Spinal cord (tissue), 10 donors: Measurements from ENCODE around the gene ADAM19. TPM values are rescaled to one million over a fixed set of nuclear protein-coding genes. Genes with fewer than 3 reads are reported as not detected.

ENCODE experiments used
- DNase-seq, 6 donors: peaks; one replicate each; pipeline versions ENCODE4 v3.0.0 to v3.0.0-alpha.2; 2013 to 2015; ENCODE audit warnings: low spot score in 6 of 6, low read depth in 4 of 6
- H3K27ac ChIP-seq: one replicate; pipeline ENCODE4 v1.5.1; 2013; ENCODE audit warnings: low read depth, low read length, control low read depth
- H3K27me3 ChIP-seq: one replicate; pipeline ENCODE4 v1.6.1; 2013; ENCODE audit warnings: low read length; ENCODE audit not compliant: control insufficient read depth, insufficient read depth
- H3K36me3 ChIP-seq: one replicate; pipeline ENCODE4 v1.6.1; 2013; ENCODE audit warnings: low read length; ENCODE audit not compliant: control insufficient read depth, insufficient read depth
- H3K4me1 ChIP-seq: one replicate; pipeline ENCODE4 v1.6.1; 2013; ENCODE audit warnings: low read length; ENCODE audit not compliant: control insufficient read depth, insufficient read depth
- H3K4me3 ChIP-seq: one replicate; pipeline ENCODE4 v1.5.1; 2013; ENCODE audit warnings: low read depth, low read length, control low read depth
- H3K9me3 ChIP-seq: one replicate; pipeline ENCODE4 v1.6.1; 2013; ENCODE audit warnings: low read length; ENCODE audit not compliant: control insufficient read depth, insufficient read depth
- WGBS: methylation state at CpG from one replicate; pipeline ENCODE4 v1.1.5; 2013; ENCODE audit warnings: missing lambda C conversion rate; ENCODE audit not compliant: insufficient coverage; 5-methylcytosine and 5-hydroxymethylcytosine counted together
- long read RNA-seq, 4 donors: transcript quantifications; one replicate each; lab custom pipeline, GENCODE V29; 2026
- polyA plus RNA-seq, 2 donors: library from polyadenylated mRNA; unstranded; fragments of 120-200 nt; gene quantifications; one replicate each; pipeline ENCODE4 v1.2.1, GENCODE V29; 2013; ENCODE audit not compliant: insufficient read length in 2 of 2
- total RNA-seq, 2 donors: library from RNA; depleted of rRNA in 1 of 2; stranded (reverse); fragments of 120-200 nt in 1 of 2; fragments of >200 nt in 1 of 2; gene quantifications; one replicate each; pipeline versions ENCODE4 v1.2.3 to v1.2.4, GENCODE V29; 2013 to 2014
- donor health status: healthy.

The ADAM19 gene
- total RNA-seq (10 to 100 TPM; 11.7 to 16.2 TPM), polyA plus RNA-seq (10 to 100 TPM; 15.8 TPM)
- long read RNA-seq, donor 1: 0 reads
- long read RNA-seq, donor 2: 0 reads
- long read RNA-seq, donor 3, full-length matches to known transcripts: 1 of 1 reads
- long read RNA-seq, donor 3, partial matches to known transcripts: 0 of 1 reads
- long read RNA-seq, donor 3, other reads (novel, unspliced or antisense): 0 of 1 reads
- long read RNA-seq, donor 4: 0 reads

- DNase-seq: peak in 3 of 6 donors; percentile 33 to 87 (median 42)
- Histone ChIP-seq H3K4me3 (peak within 1 kb of the TSS; percentile 74), H3K27ac (peak within 1 kb of the TSS; percentile 51), H3K4me1 (peaks cover 22% of the 10 kb centered on the region), H3K9me3 (no peaks in the 10 kb centered on the region), H3K36me3 (no peaks in the 10 kb centered on the region), H3K27me3 (peaks cover 10% of the 10 kb centered on the region)
- whole genome bisulfite sequencing: under 1% methylated on average over 58 of the region's 63 CpGs
Observed at GRCh38 chr5:157575381-157576020, at the start of gene ADAM19. Gene ADAM19, minus strand, starts transcription at chr5:157575775. Its CDS starts 79 bp downstream, at chr5:157575696.

GRCh38 chr5:157624144-157624543 is 48.6 kb upstream of the ADAM19 start:
- no CpG with 5 or more reads among the region's 2 CpGs for WGBS
- Histone ChIP-seq H3K36me3 (no peaks in the 10 kb centered on the region), H3K27me3 (no peaks in the 10 kb centered on the region), H3K27ac (no peak overlapping the region), H3K4me3 (no peak overlapping the region), H3K4me1 (no peaks in the 10 kb centered on the region), H3K9me3 (no peaks in the 10 kb centered on the region)
- DNase-seq: no peak

GRCh38 chr5:157620776-157621175 is 45.2 kb upstream of the ADAM19 start:
- H3K27me3 ChIP-seq: no peaks in the 10 kb centered on the region
- H3K4me3 ChIP-seq: no peak overlapping the region
- no peak overlapping the region for H3K27ac ChIP-seq
- peak in 1 of 6 donors; percentile 48 for DNase-seq
- H3K36me3 ChIP-seq: no peaks in the 10 kb centered on the region
- H3K9me3 ChIP-seq: no peaks in the 10 kb centered on the region
- no peaks in the 10 kb centered on the region for H3K4me1 ChIP-seq

- Histone ChIP-seq H3K36me3 (no peaks in the 10 kb centered on the region), H3K27me3 (no peaks in the 10 kb centered on the region), H3K9me3 (no peaks in the 10 kb centered on the region), H3K4me3 (no peak overlapping the region), H3K27ac (no peak overlapping the region), H3K4me1 (no peaks in the 10 kb centered on the region)
- 87% methylated on average over 8 of the region's 8 CpGs for WGBS
- no peak for DNase-seq
Observed at GRCh38 chr5:157618191-157618765, 42.7 kb upstream of the ADAM19 start.

GRCh38 chr5:157616785-157617184 is 41.2 kb upstream of the ADAM19 start:
- Histone ChIP-seq H3K9me3 (no peaks in the 10 kb centered on the region), H3K27me3 (no peaks in the 10 kb centered on the region), H3K4me1 (peaks cover 4% of the 10 kb centered on the region), H3K27ac (no peak overlapping the region), H3K36me3 (no peaks in the 10 kb centered on the region), H3K4me3 (no peak overlapping the region)
- WGBS: 67% methylated on average over 3 of the region's 4 CpGs
- DNase-seq: no peak

- Histone ChIP-seq H3K9me3 (no peaks in the 10 kb centered on the region), H3K36me3 (no peaks in the 10 kb centered on the region), H3K27ac (no peak overlapping the region), H3K4me3 (no peak overlapping the region), H3K27me3 (no peaks in the 10 kb centered on the region), H3K4me1 (peaks cover 4% of the 10 kb centered on the region)
- DNase-seq: no peak
- WGBS: 87% methylated on average over 9 of the region's 11 CpGs
Observed at GRCh38 chr5:157613385-157614245, 38.0 kb upstream of the ADAM19 start.

- Histone ChIP-seq H3K9me3 (no peaks in the 10 kb centered on the region), H3K27me3 (no peaks in the 10 kb centered on the region), H3K4me3 (no peak overlapping the region), H3K4me1 (peaks cover 4% of the 10 kb centered on the region), H3K27ac (no peak overlapping the region), H3K36me3 (no peaks in the 10 kb centered on the region)
- no peak for DNase-seq
- WGBS: 88% methylated on average over 3 of the region's 5 CpGs
Observed at GRCh38 chr5:157612581-157612980, 37.0 kb upstream of the ADAM19 start.

- H3K9me3 ChIP-seq: no peaks in the 10 kb centered on the region
- no peak overlapping the region for H3K27ac ChIP-seq
- no peak overlapping the region for H3K4me3 ChIP-seq
- DNase-seq: peak in 2 of 6 donors; percentile 28 to 49
- H3K27me3 ChIP-seq: no peaks in the 10 kb centered on the region
- peaks cover 4% of the 10 kb centered on the region for H3K4me1 ChIP-seq
- 36% methylated on average over 9 of the region's 10 CpGs for WGBS
- H3K36me3 ChIP-seq: no peaks in the 10 kb centered on the region
Observed at GRCh38 chr5:157611571-157612476, 36.2 kb upstream of the ADAM19 start.

- whole genome bisulfite sequencing: no CpG with 5 or more reads among the region's 5 CpGs
- Histone ChIP-seq H3K4me1 (peaks cover 4% of the 10 kb centered on the region), H3K9me3 (no peaks in the 10 kb centered on the region), H3K4me3 (no peak overlapping the region), H3K27me3 (no peaks in the 10 kb centered on the region), H3K27ac (no peak overlapping the region), H3K36me3 (no peaks in the 10 kb centered on the region)
- no peak for DNase-seq
Observed at GRCh38 chr5:157610990-157611389, 35.4 kb upstream of the ADAM19 start.
